Activated CD4-positive, alpha-beta T cell treated with anti-CD3 and anti-CD28 coated beads, Interleukin-2, amount 10 ng/mL, durations not matched to agents 7 days and 5 days (primary cell): ENCODE data around the gene HOXC5. TPM values are rescaled to one million over a fixed set of nuclear protein-coding genes. Genes with fewer than 3 reads are reported as not detected.

ENCODE experiments used
- CTCF ChIA-PET: fragments of 350-600 bp; sonication (Branson Sonifier 250); formaldehyde crosslinking; loops from one replicate; lab custom pipeline; 2021; ENCODE audit warnings: antibody characterized with exemption; lab: Charles Lee
- POLR2A ChIA-PET: fragments of 350-600 bp; sonication (Branson Sonifier 250); formaldehyde crosslinking; loops from one replicate; lab custom pipeline; 2021; ENCODE audit warnings: antibody characterized with exemption; lab: Charles Lee
- DNase-seq: peaks from one replicate; pipeline ENCODE4 v3.0.0-alpha.2; 2020
- H3K27ac Mint-ChIP-seq: one replicate; pipeline ENCODE4 v1.8.0; 2021; ENCODE audit warnings: mild to moderate bottlenecking, moderate library complexity, mixed read lengths
- H3K27me3 Mint-ChIP-seq: one replicate; pipeline ENCODE4 v1.8.0; 2021; ENCODE audit warnings: mixed read lengths
- H3K36me3 Mint-ChIP-seq: one replicate; pipeline ENCODE4 v1.8.0; 2021; ENCODE audit warnings: low read depth, mixed read lengths
- H3K4me1 Mint-ChIP-seq: one replicate; pipeline ENCODE4 v1.8.0; 2021; ENCODE audit warnings: mixed read lengths
- H3K4me3 Mint-ChIP-seq: one replicate; pipeline ENCODE4 v1.8.0; 2021; ENCODE audit warnings: mild to moderate bottlenecking, moderate library complexity, mixed read lengths
- H3K9me3 Mint-ChIP-seq: one replicate; pipeline ENCODE4 v1.8.0; 2021; ENCODE audit warnings: mixed read lengths
- total RNA-seq, 2 experiments: library from RNA; stranded (reverse); gene quantifications; one replicate each; pipeline ENCODE4 v1.2.3, GENCODE V29; 2021

HOXC5 gene
- total RNA-seq, 2 experiments from 2014 or later, result not detected

GRCh38 chr12:54012631-54013409 lies 20.0 kb upstream of the HOXC5 start:
- Mint-ChIP-seq H3K36me3 (no peaks in the 10 kb centered on the region), H3K4me1 (peaks cover 23% of the 10 kb centered on the region), H3K27me3 (peaks cover 92% of the 10 kb centered on the region), H3K27ac (no peak overlapping the region), H3K4me3 (no peak overlapping the region), H3K9me3 (no peaks in the 10 kb centered on the region)
- DNase-seq, result no peak
- CTCF ChIA-PET, result interaction anchor here (0.5 to 1.5 kb wide), 6 partner anchors 11 to 480 kb away, joined by 3 to 5 read pairs (median 3); partner anchors contain the start of gene HOXC5
- POLR2A ChIA-PET, result no interaction called here

GRCh38 chr12:54014377-54015017 lies 18.4 kb upstream of the HOXC5 start:
- DNase-seq, result no peak
- POLR2A ChIA-PET, result interaction anchor here (0.6 kb wide), 1 partner anchor 34 kb away, joined by 3 read pairs; no protein-coding TSS in a partner anchor
- Mint-ChIP-seq H3K27me3 (peaks cover 84% of the 10 kb centered on the region), H3K4me1 (peaks cover 25% of the 10 kb centered on the region), H3K4me3 (no peak overlapping the region), H3K36me3 (peaks cover 2% of the 10 kb centered on the region), H3K27ac (peak overlapping the region; percentile 46), H3K9me3 (no peaks in the 10 kb centered on the region)
- CTCF ChIA-PET, result interaction anchor here (1.0 to 1.2 kb wide), 4 partner anchors 9 to 187 kb away, joined by 3 to 4 read pairs (median 4); partner anchors contain the start of gene HOXC5

- Mint-ChIP-seq H3K27me3 (peaks cover 84% of the 10 kb centered on the region), H3K4me1 (peaks cover 23% of the 10 kb centered on the region), H3K27ac (no peak overlapping the region), H3K4me3 (no peak overlapping the region), H3K9me3 (no peaks in the 10 kb centered on the region), H3K36me3 (peaks cover 2% of the 10 kb centered on the region)
- CTCF ChIA-PET, result interaction anchor here (0.7 to 1.5 kb wide), 6 partner anchors 8 to 186 kb away, joined by 3 to 4 read pairs (median 4); partner anchors contain the start of genes HOXC5 and SMUG1
- DNase-seq, result no peak
- POLR2A ChIA-PET, result no interaction called here
Observed at GRCh38 chr12:54015018-54015931, 17.6 kb upstream of the HOXC5 start.

GRCh38 chr12:54016051-54016450 lies 16.8 kb upstream of the HOXC5 start:
- peaks cover 83% of the 10 kb centered on the region for H3K27me3 Mint-ChIP-seq
- peaks cover 22% of the 10 kb centered on the region for H3K4me1 Mint-ChIP-seq
- ChIA-PET POLR2A (no interaction called here), CTCF (interaction anchor here (1.0 to 1.6 kb wide), 4 partner anchors 16 to 189 kb away, joined by 3 to 4 read pairs (median 4); partner anchors contain the start of genes HOXC5 and SMUG1)
- DNase-seq, result no peak
- no peaks in the 10 kb centered on the region for H3K9me3 Mint-ChIP-seq
- no peak overlapping the region for H3K4me3 Mint-ChIP-seq
- H3K27ac Mint-ChIP-seq, result no peak overlapping the region
- H3K36me3 Mint-ChIP-seq, result peaks cover 2% of the 10 kb centered on the region

GRCh38 chr12:54016478-54016964 lies 16.3 kb upstream of the HOXC5 start:
- no peaks in the 10 kb centered on the region for H3K9me3 Mint-ChIP-seq

GRCh38 chr12:54017027-54017788 lies 15.6 kb upstream of the HOXC5 start:
- Mint-ChIP-seq H3K4me1 (peaks cover 24% of the 10 kb centered on the region), H3K36me3 (peaks cover 2% of the 10 kb centered on the region), H3K27me3 (peaks cover 83% of the 10 kb centered on the region), H3K4me3 (peak overlapping the region; percentile 74), H3K9me3 (no peaks in the 10 kb centered on the region), H3K27ac (peak overlapping the region; percentile 74)
- ChIA-PET CTCF (interaction anchor here (0.6 to 1.6 kb wide), 7 partner anchors 9 to 191 kb away, joined by 3 to 6 read pairs (median 4); partner anchors contain the start of gene HOXC5), POLR2A (no interaction called here)
- no peak for DNase-seq

More at GRCh38 chr12:54016478-54016964, 16.3 kb upstream of the HOXC5 start:
- DNase-seq, result no peak
- Mint-ChIP-seq H3K4me3 (no peak overlapping the region), H3K36me3 (peaks cover 2% of the 10 kb centered on the region), H3K27ac (no peak overlapping the region), H3K27me3 (peaks cover 83% of the 10 kb centered on the region), H3K4me1 (peaks cover 21% of the 10 kb centered on the region)
- ChIA-PET CTCF (interaction anchor here (1.0 to 1.6 kb wide), 4 partner anchors 16 to 188 kb away, joined by 3 to 4 read pairs (median 4); partner anchors contain the start of genes HOXC5 and SMUG1), POLR2A (no interaction called here)

- peaks cover 2% of the 10 kb centered on the region for H3K36me3 Mint-ChIP-seq
- H3K4me3 Mint-ChIP-seq, result peak overlapping the region; percentile 74
- H3K27me3 Mint-ChIP-seq, result peaks cover 83% of the 10 kb centered on the region
- peak; percentile 73 for DNase-seq
- H3K9me3 Mint-ChIP-seq, result no peaks in the 10 kb centered on the region
- H3K4me1 Mint-ChIP-seq, result peaks cover 24% of the 10 kb centered on the region
- H3K27ac Mint-ChIP-seq, result peak overlapping the region; percentile 74
- CTCF ChIA-PET, result interaction anchor here (0.6 to 1.4 kb wide), 5 partner anchors 9 to 190 kb away, joined by 3 to 6 read pairs (median 5); no protein-coding TSS in a partner anchor
- POLR2A ChIA-PET, result no interaction called here
Observed at GRCh38 chr12:54017878-54018467, 14.9 kb upstream of the HOXC5 start.

GRCh38 chr12:54018468-54018984 lies 14.3 kb upstream of the HOXC5 start:
- peaks cover 24% of the 10 kb centered on the region for H3K4me1 Mint-ChIP-seq
- H3K4me3 Mint-ChIP-seq, result peak overlapping the region; percentile 74
- DNase-seq, result no peak
- H3K36me3 Mint-ChIP-seq, result peaks cover 2% of the 10 kb centered on the region
- CTCF ChIA-PET, result no interaction called here
- peak overlapping the region; percentile 36 for H3K27ac Mint-ChIP-seq
- POLR2A ChIA-PET, result no interaction called here
- peaks cover 83% of the 10 kb centered on the region for H3K27me3 Mint-ChIP-seq
- H3K9me3 Mint-ChIP-seq, result no peaks in the 10 kb centered on the region

GRCh38 chr12:54019091-54019811 lies 13.6 kb upstream of the HOXC5 start:
- CTCF ChIA-PET, result no interaction called here
- Mint-ChIP-seq H3K36me3 (peaks cover 2% of the 10 kb centered on the region), H3K27me3 (peaks cover 84% of the 10 kb centered on the region), H3K27ac (no peak overlapping the region), H3K4me3 (no peak overlapping the region), H3K9me3 (no peaks in the 10 kb centered on the region), H3K4me1 (peaks cover 24% of the 10 kb centered on the region)
- POLR2A ChIA-PET, result no interaction called here
- no peak for DNase-seq

GRCh38 chr12:54019924-54020590 lies 12.8 kb upstream of the HOXC5 start:
- Mint-ChIP-seq H3K4me1 (peaks cover 20% of the 10 kb centered on the region), H3K4me3 (no peak overlapping the region), H3K9me3 (no peaks in the 10 kb centered on the region), H3K27me3 (peaks cover 83% of the 10 kb centered on the region), H3K27ac (no peak overlapping the region), H3K36me3 (peaks cover 2% of the 10 kb centered on the region)
- DNase-seq, result no peak
- ChIA-PET POLR2A (no interaction called here), CTCF (no interaction called here)
